T-cell (primary cell): ENCODE results near the gene PEAR1. TPM values are rescaled to one million over a fixed set of nuclear protein-coding genes. Genes with fewer than 3 reads are reported as not detected.

Experiments
- ATAC-seq, 4 experiments: fragments of 200-7000 bp in 3 of 4; fragments of 150-1000 bp in 1 of 4; cut with Tn5 transposase; replicated peaks in 1 of 4; 1 replicate in 3 of 4; 2 replicates in 1 of 4; pipeline ENCODE4 v1.10.0; 2021; ENCODE audit warnings: moderate library complexity in 3 of 4, mild to moderate bottlenecking in 2 of 4, moderate number of reproducible peaks in 1 of 4
- CTCF ChIA-PET, 2 donors: fragments of 300-600 bp; sonication (Branson Sonifier 250); formaldehyde crosslinking; loops; one replicate each; lab custom pipeline; 2022; ENCODE audit warnings: antibody characterized with exemption in 2 of 2; lab: Charles Lee
- POLR2A ChIA-PET, 2 donors: fragments of 300-600 bp; sonication (Branson Sonifier 250); formaldehyde crosslinking; loops; one replicate each; lab custom pipeline; 2022; ENCODE audit warnings: antibody characterized with exemption in 2 of 2; lab: Charles Lee
- DNase-seq, 35 experiments: peaks; one replicate each; pipeline versions ENCODE4 v3.0.0 to v3.0.0-alpha.2; 2013 to 2023
- H3K27ac ChIP-seq: one replicate; pipeline ENCODE4 v1.5.1; 2013; ENCODE audit warnings: low read length
- H3K27me3 ChIP-seq, 2 experiments: replicated peaks in 1 of 2; 1 replicate in 1 of 2; 2 replicates in 1 of 2; pipeline versions ENCODE4 v1.6.1 to v1.7.0; 2013; ENCODE audit warnings: low read length in 1 of 2, mixed read lengths in 1 of 2; ENCODE audit not compliant: control insufficient read depth in 2 of 2, insufficient read depth in 2 of 2; ENCODE audit errors: extremely low read depth in 1 of 2
- H3K36me3 ChIP-seq, 2 donors: 1 replicate in 1 of 2; 2 replicates in 1 of 2; pipeline versions ENCODE4 v1.6.1 to v1.7.0; 2013; ENCODE audit warnings: low read length in 1 of 2; ENCODE audit not compliant: control insufficient read depth in 2 of 2, insufficient read depth in 1 of 2; ENCODE audit errors: extremely low read depth in 1 of 2
- H3K4me1 ChIP-seq, 2 experiments: 1 replicate in 1 of 2; 2 replicates in 1 of 2; pipeline versions ENCODE4 v1.6.1 to v1.7.0; 2013; ENCODE audit warnings: low read length in 2 of 2, mixed read lengths in 1 of 2; ENCODE audit not compliant: insufficient read depth in 2 of 2, control insufficient read depth in 1 of 2; ENCODE audit errors: extremely low read depth in 1 of 2
- H3K4me3 ChIP-seq, 2 donors: 1 replicate in 1 of 2; 2 replicates in 1 of 2; pipeline versions ENCODE4 v1.5.1 to v1.7.0; 2013; ENCODE audit warnings: mild to moderate bottlenecking in 2 of 2, low read length in 1 of 2, moderate library complexity in 1 of 2; ENCODE audit not compliant: control insufficient read depth in 1 of 2; ENCODE audit errors: extremely low read depth in 1 of 2
- H3K9me3 ChIP-seq: 2 replicates; pipeline ENCODE4 v1.7.0; 2013
- H3K27ac Mint-ChIP-seq, 2 donors: one replicate each; pipeline ENCODE4 v1.8.0; 2020 to 2021; ENCODE audit warnings: mild to moderate bottlenecking in 2 of 2, mixed read lengths in 2 of 2
- H3K27me3 Mint-ChIP-seq, 2 donors: one replicate each; pipeline ENCODE4 v1.8.0; 2021 to 2022; ENCODE audit warnings: mixed read lengths in 2 of 2
- H3K36me3 Mint-ChIP-seq: one replicate; pipeline ENCODE4 v1.8.0; 2021; ENCODE audit warnings: mixed read lengths
- H3K4me1 Mint-ChIP-seq, 3 donors: one replicate each; pipeline ENCODE4 v1.8.0; 2020 to 2022; ENCODE audit warnings: mixed read lengths in 3 of 3, mild to moderate bottlenecking in 1 of 3
- H3K4me3 Mint-ChIP-seq, 3 donors: one replicate each; pipeline ENCODE4 v1.8.0; 2020 to 2022; ENCODE audit warnings: mild to moderate bottlenecking in 3 of 3, mixed read lengths in 3 of 3, moderate library complexity in 3 of 3
- H3K9me3 Mint-ChIP-seq, 3 donors: one replicate each; pipeline ENCODE4 v1.8.0; 2020 to 2022; ENCODE audit warnings: mixed read lengths in 3 of 3
- WGBS: methylation state at CpG from one replicate; pipeline ENCODE4 v1.1.5; 2013; ENCODE audit warnings: missing lambda C conversion rate; ENCODE audit not compliant: insufficient coverage; 5-methylcytosine and 5-hydroxymethylcytosine counted together
- total RNA-seq, 35 experiments: library from RNA in 6 of 35; stranded (reverse) in 6 of 35; fragments of 120-200 nt in 1 of 35; gene quantifications; one replicate each; pipeline versions ENCODE4 v1.2.1 to v1.2.4 and lab custom pipeline; 2013 to 2026

Gene PEAR1
- total RNA-seq, 5 donors from 2014 or later (not counting 1 experiment from before 2014, with no cell fraction given) = 0.09 to 0.67 (median 0.28) TPM

DNA sequence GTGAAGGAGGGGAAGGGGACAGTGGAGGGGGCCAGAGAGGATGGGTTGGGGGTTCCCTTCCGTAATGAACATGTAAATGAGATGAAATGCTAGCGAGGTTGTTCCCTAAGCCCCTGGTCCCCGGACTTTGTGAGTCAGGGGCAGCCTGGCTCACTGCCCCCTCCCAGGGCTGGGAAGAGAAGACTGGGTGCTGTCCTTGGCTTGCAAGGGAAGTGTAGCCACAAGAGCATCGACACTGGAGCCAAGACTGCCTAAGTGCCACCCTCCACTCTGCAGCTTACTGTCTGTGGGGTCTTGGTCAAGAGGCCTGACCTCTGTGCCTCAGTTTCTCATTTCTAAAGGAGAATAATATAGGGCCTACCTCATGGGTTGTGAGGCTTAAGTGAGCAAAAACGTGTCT, 483 bp downstream of the PEAR1 start:
- no peaks in the 10 kb centered on the region for H3K36me3 ChIP-seq
- peaks cover 4 to 35% of the 10 kb centered on the region in 2 experiments for H3K4me1 ChIP-seq
- no peaks in the 10 kb centered on the region for H3K9me3 ChIP-seq
- peaks cover 0 to 78% of the 10 kb centered on the region in 2 experiments for H3K27me3 ChIP-seq
- no peaks in the 10 kb centered on the region for H3K36me3 Mint-ChIP-seq
- peaks cover 22 to 30% (median 26%) of the 10 kb centered on the region in 3 donors for H3K4me1 Mint-ChIP-seq
- DNase-seq (no peak), ATAC-seq (no peak)
- CTCF ChIA-PET = no interaction called here
- peaks cover 26 to 65% of the 10 kb centered on the region in 2 donors for H3K27me3 Mint-ChIP-seq
- peak overlapping the region in 2 of 3 donors; percentile 43 to 57 for H3K4me3 Mint-ChIP-seq
- WGBS = 46% methylated on average over 3 of the region's 5 CpGs
- no peak overlapping the region for H3K4me3 ChIP-seq
- H3K27ac ChIP-seq = no peak overlapping the region
- POLR2A ChIA-PET = no interaction called here
- no peaks in the 10 kb centered on the region for H3K9me3 Mint-ChIP-seq
- H3K27ac Mint-ChIP-seq = no peak overlapping the region

DNA sequence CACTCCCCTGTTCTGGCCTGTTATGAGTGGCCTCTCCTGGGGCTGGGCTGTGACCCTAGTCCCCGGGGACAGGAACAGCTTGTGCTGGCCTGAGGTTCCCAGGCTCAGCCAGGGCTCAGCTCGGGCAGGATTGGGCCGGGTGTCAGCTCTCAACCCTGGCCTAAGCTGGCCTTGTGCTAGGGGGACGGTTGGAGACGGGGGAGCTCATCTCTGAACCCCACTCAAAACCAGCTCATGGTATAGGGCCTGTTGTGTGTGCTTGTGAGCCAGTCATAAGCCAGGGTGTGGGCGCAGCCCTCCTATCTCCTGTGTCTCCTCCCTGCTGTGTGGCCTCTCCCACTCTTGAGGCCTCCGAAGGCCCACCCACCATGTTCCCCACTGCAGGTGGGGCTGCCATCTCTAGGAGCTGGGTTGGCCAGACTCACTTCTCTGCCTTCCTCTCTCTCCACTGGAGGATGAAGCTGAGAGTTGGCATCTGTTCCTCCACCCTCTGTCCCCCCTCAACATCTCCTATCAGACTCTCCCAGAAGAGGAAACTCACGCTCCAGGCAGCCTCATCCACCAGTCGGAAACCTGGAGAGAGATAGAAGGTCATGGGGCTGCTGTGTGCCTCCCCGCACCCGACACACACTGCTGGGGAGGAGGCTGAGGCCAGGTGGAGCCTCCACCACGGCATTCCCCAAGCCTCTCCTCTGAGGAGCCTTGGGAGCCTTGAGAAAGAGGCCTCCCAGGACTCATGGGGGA, 1.4 kb downstream of the PEAR1 start:
- Histone ChIP-seq H3K4me3 (no peak overlapping the region), H3K36me3 (no peaks in the 10 kb centered on the region), H3K27me3 (peaks cover 0 to 85% of the 10 kb centered on the region in 2 experiments), H3K27ac (no peak overlapping the region), H3K4me1 (peaks cover 4 to 35% of the 10 kb centered on the region in 2 experiments), H3K9me3 (no peaks in the 10 kb centered on the region)
- Mint-ChIP-seq H3K4me1 (peaks cover 22 to 30% (median 26%) of the 10 kb centered on the region in 3 donors), H3K27me3 (peaks cover 25 to 61% of the 10 kb centered on the region in 2 donors), H3K36me3 (no peaks in the 10 kb centered on the region), H3K9me3 (no peaks in the 10 kb centered on the region), H3K27ac (no peak overlapping the region), H3K4me3 (no peak overlapping the region)
- WGBS = 91% methylated on average over 2 of the region's 12 CpGs
- no peak for DNase-seq
- ChIA-PET POLR2A (no interaction called here), CTCF (no interaction called here)
- ATAC-seq = no peak

DNA sequence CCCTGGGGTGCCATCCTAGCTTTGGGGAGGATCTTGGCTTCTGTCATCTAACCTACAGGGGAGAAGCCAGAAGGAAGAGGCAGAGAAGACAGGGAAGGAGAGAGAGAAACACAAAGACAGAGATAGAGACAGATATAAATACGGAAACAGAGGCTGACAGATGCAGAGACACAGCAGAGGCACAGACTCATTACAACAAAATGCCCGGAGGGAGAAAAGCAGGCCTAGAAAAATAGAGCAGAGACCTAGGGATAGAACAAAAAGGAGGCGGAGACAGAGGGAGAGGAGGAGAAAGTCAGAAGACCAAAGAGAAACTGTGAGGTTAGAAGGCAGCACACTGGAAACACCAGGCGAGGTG, 1.9 kb downstream of the PEAR1 start:
- Mint-ChIP-seq H3K27ac (no peak overlapping the region), H3K27me3 (peaks cover 21 to 58% of the 10 kb centered on the region in 2 donors), H3K4me3 (no peak overlapping the region), H3K9me3 (no peaks in the 10 kb centered on the region), H3K4me1 (peaks cover 18 to 25% (median 23%) of the 10 kb centered on the region in 3 donors), H3K36me3 (no peaks in the 10 kb centered on the region)
- ATAC-seq (no peak), DNase-seq (no peak)
- peaks cover 4 to 32% of the 10 kb centered on the region in 2 experiments for H3K4me1 ChIP-seq
- 93% methylated on average over 3 of the region's 4 CpGs for WGBS
- H3K36me3 ChIP-seq = no peaks in the 10 kb centered on the region
- ChIA-PET POLR2A (no interaction called here), CTCF (no interaction called here)
- H3K9me3 ChIP-seq = no peaks in the 10 kb centered on the region
- H3K4me3 ChIP-seq = no peak overlapping the region
- H3K27me3 ChIP-seq = peaks cover 0 to 87% of the 10 kb centered on the region in 2 experiments
- H3K27ac ChIP-seq = no peak overlapping the region

DNA sequence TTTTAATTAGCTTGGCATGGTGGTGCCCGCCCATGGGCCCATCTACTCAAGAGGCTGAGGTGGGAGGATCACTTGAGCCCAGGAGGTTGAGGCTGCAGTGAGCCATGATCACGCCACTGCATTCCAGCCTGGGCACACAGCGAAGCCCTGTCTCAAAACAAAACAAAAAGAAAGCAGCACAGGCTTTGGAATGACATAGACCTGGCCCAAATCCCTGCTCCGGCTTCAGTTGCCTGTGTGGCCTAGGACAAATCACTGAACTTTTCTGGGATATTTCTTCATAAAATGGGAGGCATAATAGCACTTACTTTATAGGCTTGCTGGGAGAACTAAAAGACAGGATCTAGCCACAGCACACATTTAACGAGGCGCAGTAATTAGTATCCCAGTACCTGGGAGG, 2.4 kb downstream of the PEAR1 start:
- no peak overlapping the region for H3K4me3 ChIP-seq
- no peak overlapping the region for H3K27ac ChIP-seq
- ChIA-PET POLR2A (no interaction called here), CTCF (no interaction called here)
- no peaks in the 10 kb centered on the region for H3K36me3 ChIP-seq
- H3K9me3 ChIP-seq = no peaks in the 10 kb centered on the region
- Mint-ChIP-seq H3K27me3 (peaks cover 19 to 57% of the 10 kb centered on the region in 2 donors), H3K27ac (no peak overlapping the region), H3K9me3 (no peaks in the 10 kb centered on the region), H3K36me3 (no peaks in the 10 kb centered on the region), H3K4me1 (peaks cover 18 to 24% (median 23%) of the 10 kb centered on the region in 3 donors), H3K4me3 (no peak overlapping the region)
- peaks cover 4 to 32% of the 10 kb centered on the region in 2 experiments for H3K4me1 ChIP-seq
- H3K27me3 ChIP-seq = peaks cover 0 to 91% of the 10 kb centered on the region in 2 experiments
- WGBS = 83% methylated on average over 3 of the region's 6 CpGs
- DNase-seq (no peak), ATAC-seq (no peak)

DNA sequence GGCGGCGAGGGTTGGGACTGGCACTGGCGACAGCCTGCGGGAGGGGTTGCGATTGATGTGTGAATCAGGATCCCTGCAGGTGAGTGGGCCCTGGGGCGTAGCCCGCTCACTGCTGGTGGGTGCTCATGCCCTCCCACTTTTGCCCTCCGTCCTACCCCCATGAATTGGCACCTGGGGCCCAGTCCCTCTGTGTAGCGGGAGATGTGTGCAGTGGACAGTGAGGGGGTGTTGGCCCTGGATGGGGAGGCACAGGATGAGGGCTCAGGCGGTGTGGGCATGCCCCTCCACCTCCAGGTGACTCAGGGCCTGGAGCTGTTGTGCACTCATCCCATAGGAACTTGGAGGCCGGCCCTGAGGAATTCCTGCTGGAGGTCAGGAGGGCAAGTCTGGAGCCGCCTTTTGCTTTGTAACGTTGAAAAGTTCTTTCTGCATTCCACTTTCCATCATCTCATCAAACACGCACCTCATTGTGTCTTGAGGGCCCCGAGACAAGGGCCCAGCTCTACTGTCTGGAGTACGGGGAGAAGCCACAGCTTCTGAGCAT, 3.0 kb downstream of the PEAR1 start:
- H3K4me3 Mint-ChIP-seq = no peak overlapping the region
- CTCF ChIA-PET = no interaction called here
- peak overlapping the region in 1 of 2 donors; percentile 43 for H3K27ac Mint-ChIP-seq
- no peak overlapping the region for H3K4me3 ChIP-seq
- 90% methylated on average over 7 of the region's 16 CpGs for WGBS
- H3K27me3 ChIP-seq = peaks cover 0 to 95% of the 10 kb centered on the region in 2 experiments
- no peaks in the 10 kb centered on the region for H3K36me3 Mint-ChIP-seq
- DNase-seq (no peak), ATAC-seq (no peak)
- peaks cover 14 to 57% of the 10 kb centered on the region in 2 donors for H3K27me3 Mint-ChIP-seq
- POLR2A ChIA-PET = no interaction called here
- H3K27ac ChIP-seq = no peak overlapping the region
- H3K9me3 ChIP-seq = no peaks in the 10 kb centered on the region
- H3K9me3 Mint-ChIP-seq = no peaks in the 10 kb centered on the region
- peaks cover 17 to 24% (median 22%) of the 10 kb centered on the region in 3 donors for H3K4me1 Mint-ChIP-seq
- peaks cover 4 to 32% of the 10 kb centered on the region in 2 experiments for H3K4me1 ChIP-seq
- H3K36me3 ChIP-seq = no peaks in the 10 kb centered on the region

DNA sequence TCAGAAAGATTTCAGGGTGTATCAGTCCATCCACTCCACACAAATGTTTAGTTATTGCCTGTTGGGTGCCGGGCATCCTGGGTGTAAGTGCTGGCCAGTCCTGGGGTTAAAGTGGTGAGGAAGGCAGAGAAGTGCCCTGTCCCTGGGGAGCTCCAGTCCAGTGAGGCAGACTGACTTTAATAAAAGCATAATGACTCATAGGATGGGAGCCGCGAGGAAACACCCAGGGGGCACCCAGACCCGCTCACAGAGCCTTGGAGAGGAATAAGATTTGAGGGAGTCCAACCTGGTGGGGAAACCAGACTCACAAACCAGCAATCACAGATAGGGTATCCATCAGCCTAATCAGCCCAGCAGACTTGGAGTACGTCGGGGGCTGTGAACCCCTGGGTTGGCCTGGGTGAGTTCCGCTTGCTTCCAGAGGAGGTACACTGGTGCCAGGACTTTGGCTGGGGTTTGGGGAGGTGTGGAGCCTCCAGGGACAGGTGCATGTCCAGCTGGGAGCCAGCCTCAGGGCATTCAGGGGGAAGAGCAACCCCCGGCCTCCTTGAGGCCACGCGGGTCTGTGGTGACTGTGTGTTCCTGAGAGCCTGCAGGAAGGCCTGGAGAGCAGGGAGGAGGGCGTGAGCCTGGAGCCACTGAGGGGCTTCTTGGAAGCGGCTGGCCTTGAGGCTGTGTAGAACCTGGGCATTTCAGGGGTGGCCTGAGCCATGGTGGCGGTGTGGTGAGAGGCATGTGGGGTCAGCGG, 3.7 kb downstream of the PEAR1 start:
- Histone ChIP-seq H3K27me3 (peaks cover 0 to 94% of the 10 kb centered on the region in 2 experiments), H3K4me1 (peaks cover 4 to 25% of the 10 kb centered on the region in 2 experiments), H3K27ac (no peak overlapping the region), H3K9me3 (no peaks in the 10 kb centered on the region), H3K4me3 (no peak overlapping the region), H3K36me3 (no peaks in the 10 kb centered on the region)
- ATAC-seq = no peak
- WGBS = 76% methylated on average over 12 of the region's 14 CpGs
- Mint-ChIP-seq H3K9me3 (no peaks in the 10 kb centered on the region), H3K36me3 (no peaks in the 10 kb centered on the region), H3K4me1 (peaks cover 10 to 17% (median 16%) of the 10 kb centered on the region in 3 donors), H3K27ac (peak overlapping the region in 1 of 2 donors; percentile 43), H3K4me3 (no peak overlapping the region), H3K27me3 (peaks cover 10 to 56% of the 10 kb centered on the region in 2 donors)
- no peak for DNase-seq
- POLR2A ChIA-PET = no interaction called here
- CTCF ChIA-PET = interaction anchor here in 1 of 2 donors (0.6 kb wide), 1 partner anchor 98 kb away, joined by 11 read pairs; no protein-coding TSS in a partner anchor
